Stomach (tissue), 9 donors: ENCODE data around the gene VWA8. TPM values are rescaled to one million over a fixed set of nuclear protein-coding genes. Genes with fewer than 3 reads are reported as not detected.
"Not testable (repeated sequence)": the region's sequence is repeated elsewhere in the genome, so short reads cannot be mapped to it uniquely, and the experiment has no call there.

Experiments
- DNase-seq, 2 donors: peaks; one replicate each; pipeline versions ENCODE4 v3.0.0 to v3.0.0-alpha.2; 2013 to 2019
- H3K27ac ChIP-seq, 5 donors: fragments of 200-600 bp in 4 of 5; sonication (generic) in 4 of 5; one replicate each; pipeline ENCODE4 v1.5.1; 2013 to 2019; ENCODE audit warnings: mild to moderate bottlenecking in 1 of 5, moderate library complexity in 1 of 5
- H3K27me3 ChIP-seq, 3 donors: fragments of 200-600 bp; sonication (generic); one replicate each; pipeline ENCODE4 v1.5.1; 2017 to 2019; ENCODE audit warnings: mixed run types in 1 of 3
- H3K36me3 ChIP-seq, 4 donors: fragments of 200-600 bp; sonication (generic); 1 replicate in 3 of 4; 2 replicates in 1 of 4; pipeline ENCODE4 v1.5.1; 2016 to 2019
- H3K4me1 ChIP-seq, 4 donors: fragments of 200-600 bp; sonication (generic); one replicate each; pipeline ENCODE4 v1.5.1; 2016 to 2019
- H3K4me3 ChIP-seq, 4 donors: fragments of 200-600 bp; sonication (generic) in 3 of 4; one replicate each; pipeline ENCODE4 v1.5.1; 2016 to 2019; ENCODE audit warnings: mild to moderate bottlenecking in 1 of 4
- H3K9me3 ChIP-seq, 4 donors: fragments of 200-600 bp; sonication (generic); one replicate each; pipeline ENCODE4 v1.5.1; 2016 to 2019
- CTCF ChIP-seq, 7 experiments: fragments of 450-650 bp in 4 of 7; fragments of 200-600 bp in 3 of 7; sonication (generic) in 3 of 7; IDR thresholded peaks; one replicate each; pipeline ENCODE4 v1.5.1; 2016 to 2019; ENCODE audit warnings: antibody characterized with exemption in 7 of 7, control low read depth in 2 of 7, mild to moderate bottlenecking in 1 of 7
- EP300 ChIP-seq: sonication (generic); formaldehyde crosslinking; IDR thresholded peaks from one replicate; pipeline ENCODE4 v1.6.1; 2017; ENCODE audit warnings: antibody characterized with exemption
- POLR2A ChIP-seq, 4 donors: fragments of 450-650 bp; IDR thresholded peaks; one replicate each; pipeline ENCODE4 v1.6.1; 2016; ENCODE audit warnings: antibody characterized with exemption in 4 of 4, control low read depth in 2 of 4, mild to moderate bottlenecking in 1 of 4, moderate library complexity in 1 of 4
- POLR2AphosphoS5 ChIP-seq, 3 donors: sonication (generic); formaldehyde crosslinking; IDR thresholded peaks; one replicate each; pipeline ENCODE4 v1.6.1; 2016; ENCODE audit warnings: antibody characterized with exemption in 3 of 3
- WGBS, 5 donors: extraction: QIAGEN DNeasy Blood & Tissue Kit in 3 of 5; methylation state at CpG; one replicate each; pipeline versions ENCODE4 v1.1.5 to v1.1.7; 2013 to 2018; 5-methylcytosine and 5-hydroxymethylcytosine counted together
- intact Hi-C: fragments of 100-400 bp; cut with DNase I; formaldehyde crosslinking; loops from one replicate; pipeline ENCODE4 v1.15.1; 2023; ENCODE audit warnings: low total_unique reads
- polyA plus RNA-seq, 3 donors: library from polyadenylated mRNA; stranded (reverse); fragments of 200-250 nt; gene quantifications; one replicate each; pipeline ENCODE4 v1.2.3, GENCODE V29; 2013
- total RNA-seq, 5 donors: library from RNA; depleted of rRNA; stranded (reverse); fragments of >200 nt; gene quantifications; one replicate each; pipeline versions ENCODE4 v1.1.0 to v1.2.3, GENCODE V29; 2014 to 2016
- donor health status: healthy with polysubstance abuse.
- donor health status: Bipolar disorder and iron deficiency.
- donor health status: healthy.

The VWA8 gene
- total and polyA plus RNA-seq, 8 donors, result 3.3 to 99.2 (median 25.4) TPM

- WGBS, 5 donors, result 28 to 51% (median 39%) methylated on average over 5 of the region's 5 CpGs
These were observed 312.5 kb downstream of the VWA8 start for GRCh38 chr13:41648314-41648935.

GRCh38 chr13:41647699-41648313 lies 313.1 kb downstream of the VWA8 start:
- Histone ChIP-seq H3K27ac (peak overlapping the region in 3 of 5 donors; percentile 27 to 54 (median 52)), H3K4me1 (peaks cover 0 to 35% (median 19%) of the 10 kb centered on the region in 4 donors)
- DNase-seq, H3K27me3 ChIP-seq, H3K36me3 ChIP-seq, intact Hi-C loops, H3K4me3 ChIP-seq, H3K9me3 ChIP-seq: not testable (repeated sequence)
- WGBS, 5 donors, result 78 to 82% (median 80%) methylated on average over 10 of the region's 10 CpGs

More at GRCh38 chr13:41648314-41648935, 312.5 kb downstream of the VWA8 start:
- Histone ChIP-seq H3K36me3 (no peaks in the 10 kb centered on the region), H3K4me1 (peaks cover 0 to 36% (median 20%) of the 10 kb centered on the region in 4 donors), H3K9me3 (no peaks in the 10 kb centered on the region), H3K27me3 (no peaks in the 10 kb centered on the region), H3K27ac (peak overlapping the region in 4 of 5 donors; percentile 8 to 54 (median 40)), H3K4me3 (no peak overlapping the region)
- DNase-seq, result peak in 1 of 2 donors; percentile 46
- intact Hi-C loops, result no loop called here
- TF ChIP-seq CTCF (IDR thresholded peaks at IDR 0.05) (no peak), POLR2AphosphoS5 (IDR thresholded peaks at IDR 0.05) (peak in 1 of 3 donors; percentile 10)

- Histone ChIP-seq H3K36me3 (no peaks in the 10 kb centered on the region), H3K9me3 (no peaks in the 10 kb centered on the region), H3K4me1 (peaks cover 0 to 37% (median 16%) of the 10 kb centered on the region in 4 donors), H3K4me3 (no peak overlapping the region), H3K27me3 (no peaks in the 10 kb centered on the region), H3K27ac (peak overlapping the region in 3 of 5 donors; percentile 12 to 49 (median 34))
- TF ChIP-seq CTCF (IDR thresholded peaks at IDR 0.05), result no peak
- TF ChIP-seq POLR2AphosphoS5 (IDR thresholded peaks at IDR 0.05), result peak in 1 of 3 donors; percentile 67
- WGBS, 5 donors, result 48 to 67% (median 59%) methylated on average over 4 of the region's 4 CpGs
- intact Hi-C loops, result no loop called here
- DNase-seq, result peak in 1 of 2 donors; percentile 54
These were observed 315.6 kb downstream of the VWA8 start for GRCh38 chr13:41645331-41645730.

- H3K4me1 ChIP-seq, result peaks cover 0 to 43% (median 16%) of the 10 kb centered on the region in 4 donors
- peak overlapping the region in 3 of 5 donors; percentile 12 to 49 (median 34) for H3K27ac ChIP-seq
- WGBS, 5 donors, result 76 to 91% (median 84%) methylated on average over 1 of the region's 1 CpG
- H3K27me3 ChIP-seq, result no peaks in the 10 kb centered on the region
- no peak for TF ChIP-seq CTCF (IDR thresholded peaks at IDR 0.05)
- TF ChIP-seq EP300, result no peak
- no peak for TF ChIP-seq POLR2AphosphoS5 (IDR thresholded peaks at IDR 0.05)
- TF ChIP-seq POLR2A (IDR thresholded peaks at IDR 0.05), result no peak
- DNase-seq, result no peak
- no peaks in the 10 kb centered on the region for H3K36me3 ChIP-seq
- intact Hi-C loops, result no loop called here
- no peaks in the 10 kb centered on the region for H3K9me3 ChIP-seq
- no peak overlapping the region for H3K4me3 ChIP-seq
These were observed 316.2 kb downstream of the VWA8 start for GRCh38 chr13:41644742-41645141.

GRCh38 chr13:41643507-41643906 lies 317.4 kb downstream of the VWA8 start:
- 58 to 79% (median 71%) methylated on average over 4 of the region's 4 CpGs for WGBS, 5 donors
- H3K27ac ChIP-seq, result no peak overlapping the region

More at GRCh38 chr13:41643507-41643906, 317.4 kb downstream of the VWA8 start:
- intact Hi-C loops, result no loop called here
- H3K36me3 ChIP-seq, result peaks cover 0 to 4% (median 2%) of the 10 kb centered on the region in 4 donors
- no peak overlapping the region for H3K4me3 ChIP-seq
- no peak for TF ChIP-seq POLR2AphosphoS5 (IDR thresholded peaks at IDR 0.05)
- TF ChIP-seq POLR2A (IDR thresholded peaks at IDR 0.05), result no peak
- no peak for TF ChIP-seq CTCF (IDR thresholded peaks at IDR 0.05)
- TF ChIP-seq EP300, result no peak
- H3K27me3 ChIP-seq, result no peaks in the 10 kb centered on the region
- no peaks in the 10 kb centered on the region for H3K9me3 ChIP-seq
- no peak for DNase-seq
- peaks cover 0 to 37% (median 8%) of the 10 kb centered on the region in 4 donors for H3K4me1 ChIP-seq
